A172 (cell line): ENCODE results near the gene GET3. TPM values are rescaled to one million over a fixed set of nuclear protein-coding genes. Genes with fewer than 3 reads are reported as not detected.
A peak's percentile ranks its signal among the peaks of the same experiment; 100 is the strongest.

Source experiments
- DNase-seq: peaks from one replicate; pipeline ENCODE4 v3.0.0-alpha.2; 2015; ENCODE audit warnings: low spot score
- total RNA-seq: library from RNA; depleted of rRNA; stranded (reverse); fragments of >200 nt; shearing (Covaris generic); gene quantifications from 2 replicates; pipeline ENCODE4 v1.2.3, GENCODE V29; 2014

Gene GET3
- total RNA-seq, 1 experiment from 2014 or later, result 198 TPM

DNA sequence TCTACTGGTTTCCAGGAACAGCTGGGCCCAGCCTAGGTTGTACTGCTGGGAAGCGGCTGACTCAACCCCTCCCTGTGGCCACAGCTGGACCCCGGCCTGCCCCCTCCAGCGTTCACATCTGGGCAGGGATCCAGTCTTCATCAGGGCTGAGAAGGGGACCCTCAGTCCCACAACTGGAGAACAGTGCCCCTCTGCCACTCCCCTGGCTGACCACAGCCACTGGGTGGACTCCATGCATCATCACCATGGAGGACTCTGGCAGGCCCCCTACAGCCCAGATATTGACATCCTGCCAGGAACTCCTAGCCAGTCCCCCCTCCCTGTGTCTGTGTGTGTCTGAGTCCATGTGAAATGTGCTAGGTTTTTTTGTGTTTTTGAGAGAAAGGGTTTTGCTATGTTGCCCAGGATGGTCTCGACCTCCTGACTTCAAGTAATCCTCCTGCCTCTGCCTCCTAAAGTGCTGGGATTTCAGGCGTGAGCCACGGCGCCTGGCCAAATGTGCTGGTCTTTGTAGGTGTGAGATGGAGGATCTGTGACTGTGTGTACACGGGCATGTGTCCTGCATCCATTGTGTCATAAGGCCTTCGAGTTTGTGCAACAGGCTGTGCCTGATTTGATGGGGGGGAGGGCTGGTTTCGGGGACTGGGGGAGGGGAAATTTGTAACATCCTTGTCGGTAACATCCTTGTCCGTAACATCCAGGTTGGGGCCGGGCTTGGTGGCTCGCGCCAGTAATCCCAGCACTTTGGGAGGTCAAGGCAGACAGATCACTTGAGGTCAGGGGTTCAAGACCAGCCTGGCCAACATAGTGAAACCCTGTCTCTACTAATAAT, 42.1 kb downstream of the GET3 start:
- peak; percentile 65 for DNase-seq

DNA sequence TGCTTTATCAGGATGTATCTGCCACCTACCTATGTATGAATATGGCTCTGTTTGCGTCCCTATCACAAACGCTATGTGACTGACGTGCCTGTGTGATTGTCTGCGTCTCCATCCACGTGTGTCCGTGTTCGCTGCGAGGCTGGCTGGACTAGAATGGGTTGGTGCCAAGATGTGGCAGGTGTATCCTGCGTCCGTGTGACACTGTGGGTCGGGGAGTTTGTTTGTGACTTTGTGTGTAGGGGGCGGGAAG, 44.8 kb downstream of the GET3 start:
- no peak for DNase-seq

DNA sequence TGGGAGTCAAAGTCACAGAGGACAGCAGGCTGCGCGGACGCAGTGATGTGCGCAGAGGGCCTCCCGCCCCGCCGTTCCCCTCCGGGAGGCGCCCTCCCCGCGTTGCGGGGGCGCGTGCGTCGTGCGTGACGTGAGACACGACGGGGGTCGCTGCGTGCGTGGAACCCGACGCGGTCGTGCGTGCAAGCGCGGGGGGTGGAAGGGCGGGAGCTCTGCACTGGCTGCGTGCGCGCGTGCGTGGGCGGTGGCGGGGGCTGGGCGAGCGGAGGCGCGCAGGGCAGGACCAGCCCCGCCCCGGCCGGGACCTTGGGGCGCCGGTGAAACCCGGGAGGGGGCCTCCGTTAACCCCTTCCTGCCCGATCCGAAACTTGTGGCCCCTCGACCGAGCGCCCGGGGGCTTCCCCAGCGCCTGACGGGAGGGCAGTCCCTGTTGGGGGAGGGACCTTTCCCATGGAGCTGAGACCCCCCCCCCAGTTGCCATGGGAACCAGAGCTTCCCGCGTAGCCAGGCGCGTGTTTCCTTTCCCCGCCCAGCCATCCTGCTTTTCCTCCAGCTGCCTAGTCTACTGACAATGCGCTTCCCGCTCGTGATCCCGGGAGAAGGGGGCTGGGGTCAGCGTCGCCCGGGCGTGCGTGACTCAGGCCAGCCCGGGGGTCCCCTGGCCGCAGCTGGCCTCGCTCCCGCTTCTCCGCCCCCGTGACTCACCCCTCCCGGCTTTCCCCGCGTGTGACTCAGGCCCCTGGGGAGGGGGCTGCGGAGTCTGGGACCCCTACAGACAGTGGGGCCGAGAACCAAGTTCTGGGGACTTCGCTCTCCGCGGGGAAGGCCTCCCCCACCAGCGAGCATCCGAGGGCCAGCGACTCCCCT, 45.4 kb downstream of the GET3 start:
- peak; percentile 88 for DNase-seq

DNA sequence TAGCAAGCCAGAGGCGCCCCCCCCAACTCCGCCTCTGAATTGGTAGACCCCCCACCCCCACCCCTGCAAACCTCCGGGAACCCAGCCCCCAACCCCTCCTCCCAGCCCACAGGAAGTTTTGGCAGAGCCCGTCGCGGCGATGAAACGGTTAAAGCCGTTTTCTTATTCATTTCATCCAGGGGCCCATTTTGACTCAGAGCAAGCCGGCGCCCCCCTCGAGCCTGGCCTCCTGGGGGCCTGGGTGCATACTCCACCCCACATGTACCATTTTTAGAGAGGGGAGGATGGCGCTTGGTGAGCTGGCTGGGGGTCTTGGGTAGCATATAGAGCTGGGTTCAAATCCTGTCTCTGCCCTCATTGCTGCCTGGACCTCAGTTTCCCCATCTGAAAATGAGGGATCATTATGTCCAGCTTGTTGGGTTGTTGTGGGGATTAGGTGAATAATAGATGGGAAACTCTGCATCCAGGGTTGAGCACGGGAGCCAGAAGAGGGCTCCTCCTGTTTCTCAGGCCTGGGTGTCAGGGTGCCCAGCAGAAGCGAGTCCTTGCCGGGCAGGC, 46.1 kb downstream of the GET3 start:
- peak; percentile 44 for DNase-seq

DNA sequence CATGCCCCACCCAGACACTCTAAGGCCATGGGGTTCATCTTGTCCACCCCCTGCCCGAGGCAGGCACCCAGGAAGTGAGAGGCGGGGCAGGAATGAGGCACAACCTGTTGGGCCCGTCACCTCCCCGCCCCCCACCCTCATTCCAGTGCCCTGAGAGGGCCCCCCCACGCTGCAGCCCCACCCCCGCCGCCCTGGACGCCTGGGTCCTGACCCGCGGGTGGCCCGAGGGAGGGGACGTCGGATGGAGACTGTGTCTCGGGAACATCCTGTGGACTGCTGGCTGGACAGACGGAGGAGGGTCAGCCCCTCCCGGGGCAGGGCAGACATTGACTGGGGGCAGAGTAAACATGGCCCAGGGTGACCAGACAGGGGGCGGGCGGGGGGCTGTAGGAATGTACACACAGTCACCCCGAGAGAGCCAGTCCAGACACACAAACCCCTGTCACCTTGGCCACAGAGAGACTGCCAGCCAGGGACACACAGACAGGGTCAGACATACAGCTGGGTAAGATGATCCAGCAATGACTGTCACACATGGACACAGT, 46.6 kb downstream of the GET3 start:
- peak; percentile 82 for DNase-seq

DNA sequence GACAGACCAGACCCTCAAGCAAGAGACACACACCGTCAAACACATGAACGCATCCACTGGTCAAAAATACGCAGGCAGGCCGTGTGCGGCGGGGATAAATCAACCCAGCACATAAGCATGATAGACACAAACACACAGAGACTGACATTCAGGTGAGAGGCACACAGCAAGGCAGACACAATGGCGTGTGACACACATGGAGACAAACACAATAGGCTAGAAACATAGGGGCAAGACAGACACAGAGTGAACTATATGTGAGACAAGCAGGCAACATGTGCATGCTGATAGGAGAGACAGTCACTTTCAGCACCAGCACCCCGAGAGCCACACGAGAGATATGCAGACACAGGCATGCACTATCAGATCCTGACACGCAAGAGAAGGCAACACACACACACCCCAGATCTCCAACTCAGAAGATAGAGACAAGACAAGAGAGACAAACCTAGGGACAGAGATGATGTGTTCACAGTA, 47.1 kb downstream of the GET3 start:
- DNase-seq, result peak; percentile 18

DNA sequence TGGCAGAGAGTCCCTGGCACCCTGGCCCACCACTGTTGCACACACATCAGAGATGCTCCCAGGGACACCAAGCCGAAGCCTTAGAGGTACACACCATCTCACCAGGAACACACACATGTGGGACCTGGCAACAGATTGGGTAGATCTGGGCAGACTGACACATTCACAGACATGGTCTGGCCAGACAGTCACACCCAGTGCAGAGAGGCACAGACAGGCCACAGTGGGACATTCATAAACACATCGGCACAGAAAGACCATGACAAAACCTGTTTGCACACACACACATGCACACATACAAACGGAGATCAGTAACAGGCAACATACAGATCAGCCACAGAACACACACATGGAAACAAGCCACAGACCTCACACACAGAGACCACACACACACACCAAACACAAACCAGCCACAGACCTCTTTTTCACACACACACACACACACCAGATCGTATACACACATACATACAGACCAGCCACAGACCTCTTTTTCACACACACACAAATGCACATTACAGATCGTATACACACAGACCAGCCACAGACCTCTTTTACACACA, 47.7 kb downstream of the GET3 start:
- DNase-seq, result no peak

DNA sequence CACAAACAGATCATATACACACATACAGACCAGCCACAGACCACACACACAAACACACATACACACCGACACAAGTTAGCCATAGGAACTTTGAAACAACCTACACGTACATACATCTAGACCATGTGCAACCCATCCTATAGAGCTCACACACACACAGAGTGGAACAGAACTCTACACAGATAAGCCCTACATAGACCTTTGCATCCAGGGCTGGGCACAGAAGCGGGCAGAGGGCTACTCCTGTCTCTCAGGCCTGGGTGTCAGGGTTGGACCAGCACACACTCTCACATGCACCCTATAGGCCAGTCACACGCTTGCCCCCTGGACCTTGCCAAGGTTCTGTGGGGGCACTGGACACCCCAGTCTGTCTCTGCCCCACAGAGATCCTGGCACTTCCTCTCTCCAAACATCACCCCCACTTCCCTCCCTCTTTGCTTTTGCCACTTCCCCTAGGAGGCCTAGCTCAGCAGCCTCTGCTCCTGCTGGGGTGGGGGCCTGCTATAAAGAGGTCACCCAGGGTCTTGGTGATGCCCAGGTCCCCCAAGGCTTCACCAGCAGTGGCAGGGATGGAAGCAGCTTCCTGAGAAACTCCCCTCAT, 48.2 kb downstream of the GET3 start:
- peak; percentile 50 for DNase-seq

DNA sequence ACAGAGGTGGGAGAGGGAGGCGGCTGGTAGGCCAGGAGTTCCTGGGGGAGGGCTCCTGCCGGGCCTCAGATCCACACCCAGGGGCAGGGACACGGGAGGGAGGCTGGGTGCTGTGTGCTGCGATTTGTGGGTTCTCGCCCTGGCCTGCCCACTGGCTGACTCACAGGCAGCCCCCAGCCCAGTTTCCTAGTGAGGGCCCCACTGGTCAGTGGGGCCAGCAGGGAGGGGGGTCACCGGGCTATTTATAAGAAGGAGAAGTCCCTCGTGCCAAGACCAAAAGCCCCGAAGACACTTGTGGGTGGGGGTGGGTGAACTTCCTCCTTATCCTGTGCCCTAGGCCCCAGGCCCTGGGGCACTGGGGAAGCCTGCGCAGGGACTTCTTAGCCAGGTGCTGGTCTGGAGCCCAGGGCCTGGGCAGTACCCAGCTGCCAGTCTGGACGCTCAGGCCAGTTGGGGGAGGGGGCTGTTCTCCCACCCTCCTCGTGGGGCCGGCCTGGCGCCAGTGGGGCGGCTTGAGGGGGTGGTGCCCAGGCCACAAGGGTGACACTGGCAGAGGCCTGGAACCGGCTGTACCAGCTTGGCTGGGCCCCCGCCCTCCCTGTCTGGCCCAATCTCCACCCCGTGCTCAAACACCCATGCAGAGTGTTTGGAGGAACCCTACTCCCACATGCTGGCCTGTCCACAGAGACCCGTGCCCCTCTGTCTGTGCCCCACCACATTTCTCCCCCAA, 49.0 kb downstream of the GET3 start:
- DNase-seq, result peak; percentile 60

DNA sequence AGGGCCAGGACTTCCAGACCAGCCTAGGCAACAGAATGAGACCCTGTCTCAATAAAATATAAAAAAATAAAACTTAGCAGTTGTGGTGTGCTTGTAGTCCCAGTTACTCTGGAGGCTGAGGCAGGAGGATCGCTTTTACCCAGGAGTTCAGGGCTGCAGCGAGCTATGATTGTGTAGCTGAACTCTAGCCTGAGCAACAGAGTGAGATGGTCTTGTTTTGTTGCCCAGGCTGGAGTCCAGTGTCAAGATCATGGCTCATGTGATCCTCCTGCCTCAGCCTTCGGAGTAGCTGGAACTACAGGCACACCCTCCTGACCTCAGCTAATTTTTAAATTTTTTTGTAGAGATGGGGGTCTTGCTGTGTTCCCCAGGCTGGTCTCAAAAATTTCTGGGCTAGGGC, 49.7 kb downstream of the GET3 start:
- no peak for DNase-seq

DNA sequence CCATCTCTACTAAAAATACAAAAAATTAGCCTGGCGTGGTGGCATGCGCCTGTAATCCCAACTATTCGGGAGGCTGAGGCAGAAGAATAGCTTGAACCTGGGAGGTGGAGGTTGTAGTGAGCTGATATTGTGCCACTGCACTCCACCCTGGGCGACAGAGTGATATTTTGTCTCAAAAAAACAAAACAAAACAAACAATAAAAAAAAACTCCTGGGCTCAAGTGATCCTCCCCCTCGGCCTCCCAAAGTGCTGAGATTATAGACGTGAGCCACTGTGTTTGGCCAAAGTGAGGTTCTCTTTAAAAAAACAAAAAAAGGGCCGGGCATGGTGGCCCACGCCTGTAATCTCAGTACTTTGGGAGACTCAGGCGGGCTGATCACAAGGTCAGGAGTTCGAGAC, 50.2 kb downstream of the GET3 start:
- DNase-seq, result no peak

DNA sequence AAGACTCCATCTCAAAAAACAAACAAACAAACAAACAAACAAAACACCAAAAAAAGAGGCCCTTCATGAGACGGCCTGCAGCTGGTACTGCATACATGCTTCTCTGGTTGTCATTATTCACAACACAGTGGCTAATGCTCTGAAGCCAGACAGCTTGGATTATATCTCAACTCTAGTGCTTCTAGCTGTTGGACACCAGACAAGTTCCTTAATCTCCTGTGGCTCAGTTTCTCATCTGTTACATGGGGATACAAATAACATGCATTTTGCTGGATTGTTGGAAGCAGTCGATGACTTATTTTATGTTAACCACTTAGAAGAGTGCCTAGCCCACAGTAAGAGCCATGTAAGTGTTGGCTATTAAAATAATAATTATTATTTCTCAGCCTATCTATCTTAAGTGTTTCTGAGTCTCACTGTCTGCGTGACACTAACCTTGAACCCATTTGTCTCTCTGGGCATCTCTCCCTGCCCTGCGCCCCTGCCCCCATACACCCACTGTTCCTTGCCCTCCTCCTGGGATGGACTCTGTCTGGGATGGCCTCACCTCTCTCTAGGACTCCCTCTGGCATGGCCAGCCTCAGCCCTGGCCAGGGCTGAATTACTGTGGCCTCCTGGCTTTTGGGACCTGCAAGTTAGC, 50.9 kb downstream of the GET3 start:
- DNase-seq, result no peak

DNA sequence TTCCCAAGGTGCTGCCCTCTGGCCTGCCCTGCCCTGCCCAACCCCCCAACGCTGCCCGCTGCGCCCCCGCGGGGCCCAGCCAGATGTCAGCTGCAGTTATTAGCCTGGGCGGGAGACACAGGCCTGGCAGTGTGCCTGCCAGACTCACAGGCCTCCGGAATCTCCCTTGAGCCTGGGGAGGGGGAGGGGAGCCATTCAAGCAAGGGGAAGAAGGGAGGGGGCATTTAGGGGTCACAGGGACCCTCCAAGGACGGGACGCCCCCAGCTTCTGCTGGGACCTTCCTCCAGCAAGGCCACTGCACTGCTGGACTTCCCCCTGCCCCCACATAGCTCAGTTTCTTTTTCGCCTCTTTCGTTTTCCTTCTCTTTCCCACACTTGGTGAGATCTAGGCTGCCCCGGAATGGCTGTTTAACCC, 51.4 kb downstream of the GET3 start:
- peak; percentile 81 for DNase-seq

DNA sequence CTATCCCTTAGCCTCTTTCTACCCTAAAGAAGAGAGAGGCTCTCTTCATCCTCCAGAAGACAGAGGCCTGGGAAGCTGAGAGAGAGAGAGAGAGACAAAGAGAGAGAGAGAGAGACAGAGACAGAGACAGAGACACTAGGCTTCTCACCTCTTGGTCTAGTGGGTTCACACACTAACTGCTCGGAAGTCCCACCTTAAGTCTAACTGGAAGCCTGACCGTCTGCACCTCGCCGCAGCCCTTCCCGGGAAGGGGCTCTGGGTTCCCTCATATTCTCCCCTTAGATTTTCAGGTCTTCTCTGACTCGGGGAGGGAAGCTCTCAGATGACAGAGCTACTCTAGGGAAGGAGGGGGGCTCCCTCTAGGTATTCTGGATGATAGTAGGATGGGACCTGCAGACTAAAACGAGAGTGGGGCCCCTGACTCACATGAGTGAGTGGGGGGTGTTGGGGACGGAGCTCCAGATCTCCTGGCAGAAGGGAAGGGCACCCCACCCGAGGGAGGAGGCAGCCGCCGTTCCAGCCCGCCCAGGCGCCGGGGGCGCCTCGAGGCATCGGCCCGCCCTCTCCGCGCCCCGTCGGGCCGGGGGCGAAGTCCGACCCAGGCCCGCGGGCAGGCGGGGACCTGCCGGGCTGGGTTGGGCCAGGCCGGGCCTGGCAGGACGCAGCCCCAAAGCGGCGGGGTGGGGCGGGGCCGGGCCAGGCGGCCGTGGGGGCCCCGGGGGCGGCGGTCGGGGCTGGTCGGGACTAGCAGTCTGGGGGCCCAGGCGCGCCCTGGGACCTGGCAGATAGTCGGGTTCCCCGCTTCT, 52.0 kb downstream of the GET3 start:
- DNase-seq, result peak; percentile 41

DNA sequence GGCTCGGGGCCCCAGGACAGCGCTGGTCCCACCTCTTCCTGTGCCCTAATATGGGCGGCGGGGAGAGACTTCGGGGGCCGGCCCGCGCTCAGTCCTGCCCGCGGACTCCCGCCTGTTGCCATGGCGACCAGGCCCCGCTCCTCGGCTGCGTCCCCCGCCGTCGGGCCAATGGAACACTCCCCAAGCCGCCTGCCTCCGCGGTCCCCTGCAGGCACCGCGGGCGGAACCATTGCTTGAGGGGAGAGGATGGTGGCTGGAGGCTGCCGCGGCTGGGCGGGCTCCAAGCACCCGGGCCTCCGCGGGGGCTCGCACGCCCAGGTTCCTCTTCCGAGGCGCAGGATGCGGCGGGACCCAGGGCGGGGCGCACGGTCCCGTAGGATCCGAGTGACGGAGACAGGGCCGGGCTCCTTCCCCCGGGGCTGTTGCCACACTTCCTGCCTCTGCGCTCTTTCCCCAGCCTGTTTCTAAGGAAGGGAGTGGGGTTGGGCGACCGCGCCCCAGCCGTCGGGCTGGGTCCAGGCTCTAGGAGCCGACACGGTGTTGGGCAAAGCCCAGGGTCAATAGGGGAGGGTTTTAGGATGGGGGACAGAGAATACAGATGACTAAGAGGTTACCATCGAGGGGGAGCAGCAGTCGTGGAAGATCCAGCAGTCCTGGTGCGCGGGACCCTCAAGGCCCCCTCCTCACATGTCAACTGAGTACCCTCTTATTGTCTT, 52.8 kb downstream of the GET3 start:
- DNase-seq, result peak; percentile 89

DNA sequence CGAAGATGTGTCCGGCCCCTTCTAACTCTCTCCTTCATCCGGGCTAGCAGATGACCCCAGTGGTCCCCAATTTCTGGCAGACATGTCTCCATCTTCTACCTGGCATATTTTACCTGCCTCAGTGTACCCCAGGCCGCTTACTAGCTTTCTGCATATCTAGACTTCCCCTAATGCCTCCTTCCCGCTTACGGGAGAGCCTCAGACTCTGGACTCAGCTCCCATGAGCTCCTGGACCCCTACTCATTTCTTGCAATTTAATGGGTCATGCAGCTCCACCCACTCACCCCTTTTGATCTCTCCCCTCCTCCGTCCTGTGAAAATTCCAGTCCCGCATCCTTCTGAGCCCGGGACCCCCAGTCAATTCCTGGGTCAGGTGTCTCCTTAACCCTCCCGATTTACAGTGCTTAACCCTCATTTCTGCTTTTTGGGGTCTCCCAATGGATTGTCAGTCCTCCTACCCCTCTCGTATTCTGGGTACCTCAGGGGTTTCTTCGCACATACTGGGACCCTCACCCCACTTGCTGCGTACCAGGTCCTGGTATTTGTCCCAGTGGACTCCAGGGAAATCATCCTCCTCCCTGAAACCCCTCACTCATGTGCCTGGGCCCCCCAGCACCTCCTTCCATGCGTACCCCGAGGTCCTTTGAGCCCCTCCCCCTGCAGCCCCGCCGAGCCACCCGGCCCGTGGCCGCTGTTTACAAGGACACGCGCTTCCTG, 53.5 kb downstream of the GET3 start:
- no peak for DNase-seq

DNA sequence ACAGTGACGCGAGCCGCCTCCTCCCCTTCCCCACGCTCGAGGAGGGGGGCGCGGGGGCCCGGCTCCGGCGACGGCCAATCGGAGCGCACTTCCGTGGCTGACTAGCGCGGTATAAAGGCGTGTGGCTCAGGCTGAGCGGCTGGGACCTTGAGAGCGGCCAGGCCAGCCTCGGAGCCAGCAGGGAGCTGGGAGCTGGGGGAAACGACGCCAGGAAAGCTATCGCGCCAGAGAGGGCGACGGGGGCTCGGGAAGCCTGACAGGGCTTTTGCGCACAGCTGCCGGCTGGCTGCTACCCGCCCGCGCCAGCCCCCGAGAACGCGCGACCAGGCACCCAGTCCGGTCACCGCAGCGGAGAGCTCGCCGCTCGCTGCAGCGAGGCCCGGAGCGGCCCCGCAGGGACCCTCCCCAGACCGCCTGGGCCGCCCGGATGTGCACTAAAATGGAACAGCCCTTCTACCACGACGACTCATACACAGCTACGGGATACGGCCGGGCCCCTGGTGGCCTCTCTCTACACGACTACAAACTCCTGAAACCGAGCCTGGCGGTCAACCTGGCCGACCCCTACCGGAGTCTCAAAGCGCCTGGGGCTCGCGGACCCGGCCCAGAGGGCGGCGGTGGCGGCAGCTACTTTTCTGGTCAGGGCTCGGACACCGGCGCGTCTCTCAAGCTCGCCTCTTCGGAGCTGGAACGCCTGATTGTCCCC, 54.2 kb downstream of the GET3 start, which contains the start of gene JUNB:
JUNB (plus strand) TSS at position 142 of the 706 bp plus-strand sequence; CDS start at position 428, 286 bp downstream.
- DNase-seq, result peak; percentile 90
